ENCODE results near the gene COL17A1. TPM values are rescaled to one million over a fixed set of nuclear protein-coding genes. Genes with fewer than 3 reads are reported as not detected.

COL17A1 gene
- total RNA-seq, 4 donors from 2014 or later, result 0.17 to 0.29 (median 0.26) TPM; not detected in 1

DNA sequence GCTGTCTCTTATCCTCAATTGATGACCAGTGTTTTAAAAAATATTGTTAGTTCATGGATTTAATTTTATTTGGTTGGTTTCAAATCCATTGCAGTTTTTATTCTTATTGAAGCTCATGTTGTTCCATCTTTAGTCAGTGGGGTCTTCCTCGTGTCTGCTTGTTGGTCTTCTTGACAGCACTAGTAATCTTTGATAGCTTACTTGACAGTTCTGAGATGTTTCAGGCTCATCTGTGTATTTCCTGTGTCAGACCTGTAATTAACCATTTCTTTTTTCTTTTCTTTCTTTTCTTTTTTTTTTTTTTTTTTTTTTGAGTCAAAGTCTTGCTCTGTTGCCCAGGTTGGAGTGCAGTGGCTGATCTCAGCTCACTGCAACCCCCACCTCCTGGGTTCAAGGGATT is 90.5 kb downstream of the COL17A1 start:
- Histone ChIP-seq H3K4me1 (peaks cover 0 to 14% (median 10%) of the 10 kb centered on the region in 4 donors), H3K27me3 (no peaks in the 10 kb centered on the region), H3K36me3 (peaks cover 4 to 57% (median 24%) of the 10 kb centered on the region in 4 donors), H3K27ac (replicated peaks in 1 of 4) (no peak overlapping the region), H3K4me3 (no peak overlapping the region), H3K9me3 (no peaks in the 10 kb centered on the region)
- WGBS, result 84% methylated on average over 1 of the region's 1 CpG
- TF ChIP-seq POLR2A (IDR thresholded peaks at IDR 0.05; ENCODE audit: low read depth), result no peak
- TF ChIP-seq POLR2AphosphoS5 (IDR thresholded peaks at IDR 0.05), result no peak
- TF ChIP-seq, protein P1, sequence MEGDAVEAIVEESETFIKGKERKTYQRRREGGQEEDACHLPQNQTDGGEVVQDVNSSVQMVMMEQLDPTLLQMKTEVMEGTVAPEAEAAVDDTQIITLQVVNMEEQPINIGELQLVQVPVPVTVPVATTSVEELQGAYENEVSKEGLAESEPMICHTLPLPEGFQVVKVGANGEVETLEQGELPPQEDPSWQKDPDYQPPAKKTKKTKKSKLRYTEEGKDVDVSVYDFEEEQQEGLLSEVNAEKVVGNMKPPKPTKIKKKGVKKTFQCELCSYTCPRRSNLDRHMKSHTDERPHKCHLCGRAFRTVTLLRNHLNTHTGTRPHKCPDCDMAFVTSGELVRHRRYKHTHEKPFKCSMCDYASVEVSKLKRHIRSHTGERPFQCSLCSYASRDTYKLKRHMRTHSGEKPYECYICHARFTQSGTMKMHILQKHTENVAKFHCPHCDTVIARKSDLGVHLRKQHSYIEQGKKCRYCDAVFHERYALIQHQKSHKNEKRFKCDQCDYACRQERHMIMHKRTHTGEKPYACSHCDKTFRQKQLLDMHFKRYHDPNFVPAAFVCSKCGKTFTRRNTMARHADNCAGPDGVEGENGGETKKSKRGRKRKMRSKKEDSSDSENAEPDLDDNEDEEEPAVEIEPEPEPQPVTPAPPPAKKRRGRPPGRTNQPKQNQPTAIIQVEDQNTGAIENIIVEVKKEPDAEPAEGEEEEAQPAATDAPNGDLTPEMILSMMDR (IDR thresholded peaks at IDR 0.05), result no peak
- no peak for TF ChIP-seq EP300 (IDR thresholded peaks at IDR 0.05)
- intact Hi-C loops (cut with DNase I), result no loop called here
- no peak for DNase-seq (ENCODE audit: extremely low spot score)

DNA sequence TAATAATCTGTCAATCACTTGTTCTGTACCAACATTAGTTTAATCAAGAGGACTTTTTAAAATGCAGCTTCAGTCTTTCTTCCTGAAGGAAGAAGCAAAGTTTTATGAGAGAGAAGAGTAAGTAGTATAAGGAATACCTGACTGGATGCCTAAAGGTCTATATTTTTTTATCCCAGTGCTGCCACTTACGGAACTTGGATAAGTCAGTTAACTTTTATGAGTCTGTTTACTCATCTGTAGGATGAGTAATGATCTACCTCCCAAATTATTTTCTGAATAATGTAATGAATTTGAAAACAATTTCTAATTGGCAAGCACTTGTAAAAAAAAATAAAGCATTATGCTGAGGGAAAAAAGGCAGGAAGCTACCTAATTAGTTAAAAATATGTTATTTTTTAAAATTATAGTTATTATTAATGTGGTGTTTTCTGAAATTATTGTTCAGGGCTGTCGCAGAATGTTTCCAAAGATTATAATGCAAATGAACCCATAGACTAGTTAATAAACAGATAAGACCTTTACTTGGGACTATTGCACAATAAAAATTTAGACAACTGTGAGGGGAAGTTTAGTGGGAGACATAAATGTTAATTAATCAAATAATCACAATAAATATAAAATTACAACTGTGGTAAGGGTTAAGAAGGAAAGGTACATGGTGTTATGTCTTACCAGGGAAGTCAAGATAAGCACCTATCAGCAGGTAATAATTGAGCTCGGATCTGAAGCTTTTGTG is 94.1 kb downstream of the COL17A1 start:
- Histone ChIP-seq H3K4me3 (no peak overlapping the region), H3K36me3 (peaks cover 0 to 30% (median 11%) of the 10 kb centered on the region in 4 donors), H3K4me1 (peaks cover 3 to 46% (median 41%) of the 10 kb centered on the region in 4 donors), H3K27me3 (no peaks in the 10 kb centered on the region), H3K9me3 (no peaks in the 10 kb centered on the region), H3K27ac (replicated peaks in 1 of 4) (no peak overlapping the region)
- 69% methylated on average over 3 of the region's 3 CpGs for WGBS
- no peak for DNase-seq (ENCODE audit: extremely low spot score)
- TF ChIP-seq EP300 (IDR thresholded peaks at IDR 0.05), result no peak
- no peak for TF ChIP-seq POLR2A (IDR thresholded peaks at IDR 0.05; ENCODE audit: low read depth)
- TF ChIP-seq, protein P1 (IDR thresholded peaks at IDR 0.05), result no peak
- TF ChIP-seq POLR2AphosphoS5 (IDR thresholded peaks at IDR 0.05), result no peak
- intact Hi-C loops (cut with DNase I), result no loop called here

DNA sequence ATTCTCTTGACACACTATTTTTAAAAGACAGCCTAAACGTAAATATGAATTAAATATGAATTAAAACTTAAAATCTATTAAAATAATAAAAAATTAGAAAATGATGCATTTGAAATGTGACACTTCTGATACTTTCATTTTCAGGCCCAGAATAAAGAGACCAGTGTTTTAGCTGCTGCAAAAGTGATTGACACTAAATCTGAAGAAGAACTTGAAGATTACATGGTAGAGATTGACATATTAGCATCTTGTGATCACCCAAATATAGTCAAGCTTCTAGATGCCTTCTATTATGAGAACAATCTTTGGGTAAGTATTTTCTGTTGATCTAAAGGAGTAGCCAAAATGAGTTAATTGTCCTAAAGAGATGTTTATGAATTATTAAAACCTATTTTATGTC is 95.1 kb downstream of the COL17A1 start:
- TF ChIP-seq POLR2AphosphoS5 (IDR thresholded peaks at IDR 0.05) (no peak), EP300 (IDR thresholded peaks at IDR 0.05) (no peak), POLR2A (IDR thresholded peaks at IDR 0.05; ENCODE audit: low read depth) (no peak)
- TF ChIP-seq, protein P1 (IDR thresholded peaks at IDR 0.05), result no peak
- Histone ChIP-seq H3K36me3 (peaks cover 0 to 23% (median 11%) of the 10 kb centered on the region in 4 donors), H3K4me3 (no peak overlapping the region), H3K27ac (replicated peaks in 1 of 4) (no peak overlapping the region), H3K9me3 (no peaks in the 10 kb centered on the region), H3K27me3 (no peaks in the 10 kb centered on the region), H3K4me1 (peaks cover 8 to 55% (median 51%) of the 10 kb centered on the region in 4 donors)
- intact Hi-C loops (cut with DNase I), result no loop called here
- no peak for DNase-seq (ENCODE audit: extremely low spot score)
- WGBS, result 62% methylated on average over 1 of the region's 1 CpG

DNA sequence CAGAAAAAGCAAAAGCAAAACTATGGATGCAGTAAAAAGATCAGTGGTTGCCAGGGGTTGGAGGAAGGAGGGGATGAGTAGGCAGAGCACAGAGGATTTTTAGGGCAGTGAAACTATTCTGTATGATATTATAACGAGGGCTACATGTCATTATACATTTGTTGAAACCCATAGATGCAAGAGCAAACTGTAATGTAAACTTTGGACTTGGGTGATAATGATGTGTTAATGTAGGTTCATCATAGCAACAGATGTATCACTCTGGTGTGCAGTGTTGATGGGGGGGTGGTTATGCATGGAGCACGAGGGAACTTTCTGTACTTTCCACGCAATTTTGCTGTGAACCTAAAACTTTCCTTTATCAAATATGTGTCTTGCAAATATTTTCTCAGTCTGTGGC is 95.6 kb downstream of the COL17A1 start:
- 54% methylated on average over 3 of the region's 3 CpGs for WGBS
- TF ChIP-seq EP300 (IDR thresholded peaks at IDR 0.05) (no peak), POLR2A (IDR thresholded peaks at IDR 0.05; ENCODE audit: low read depth) (no peak), POLR2AphosphoS5 (IDR thresholded peaks at IDR 0.05) (no peak)
- TF ChIP-seq, protein P1 (IDR thresholded peaks at IDR 0.05), result no peak
- Histone ChIP-seq H3K36me3 (peaks cover 0 to 22% (median 10%) of the 10 kb centered on the region in 4 donors), H3K4me3 (no peak overlapping the region), H3K27ac (replicated peaks in 1 of 4) (no peak overlapping the region), H3K4me1 (peaks cover 8 to 60% (median 53%) of the 10 kb centered on the region in 4 donors), H3K9me3 (no peaks in the 10 kb centered on the region), H3K27me3 (no peaks in the 10 kb centered on the region)
- no peak for DNase-seq (ENCODE audit: extremely low spot score)
- intact Hi-C loops (cut with DNase I), result no loop called here

Measured in esophagus muscularis mucosa (tissue), 4 donors.